GM19328 (cell line): Measurements from ENCODE around the gene PIH1D1.
"Not testable (repeated sequence)": the region's sequence is repeated elsewhere in the genome, so short reads cannot be mapped to it uniquely, and the experiment has no call there.

ENCODE experiments used
- ATAC-seq: cut with Tn5 transposase; IDR thresholded peaks from one replicate; pipeline ENCODE4 v1.9.1; 2021; ENCODE audit warnings: mild to moderate bottlenecking, moderate library complexity; ENCODE audit not compliant: unreplicated experiment

The PIH1D1 gene

GRCh38 chr19:49458567-49458903 is 6.9 kb upstream of the PIH1D1 start:
- no peak for ATAC-seq

- ATAC-seq: no peak
Measured at GRCh38 chr19:49456326-49456725, 4.7 kb upstream of the PIH1D1 start.

- ATAC-seq: no peak
Measured at GRCh38 chr19:49455773-49456172, 4.2 kb upstream of the PIH1D1 start.

- ATAC-seq: no peak
Measured at GRCh38 chr19:49453757-49454240, 2.2 kb upstream of the PIH1D1 start.

- ATAC-seq: peak; percentile 78
Measured at GRCh38 chr19:49453013-49453756, 1.6 kb upstream of the PIH1D1 start, which contains the start of gene ALDH16A1. Gene ALDH16A1, plus strand, starts transcription at chr19:49453225. Its CDS starts 107 bp downstream, at chr19:49453332.

GRCh38 chr19:49450405-49450804 is 1.2 kb downstream of the PIH1D1 start:
- no peak for ATAC-seq

- no peak for ATAC-seq
Measured at GRCh38 chr19:49448432-49448786, 3.2 kb downstream of the PIH1D1 start.

- ATAC-seq: no peak
Measured at GRCh38 chr19:49447485-49448431, 3.9 kb downstream of the PIH1D1 start.

- ATAC-seq: no peak
Measured at GRCh38 chr19:49445997-49446396, 5.6 kb downstream of the PIH1D1 start.

- not testable (repeated sequence) for ATAC-seq
Measured at GRCh38 chr19:49444100-49444700, 7.4 kb downstream of the PIH1D1 start.

GRCh38 chr19:49443366-49444099 is 8.1 kb downstream of the PIH1D1 start:
- peak; percentile 67 for ATAC-seq

GRCh38 chr19:49442771-49443365 is 8.7 kb downstream of the PIH1D1 start:
- ATAC-seq: peak; percentile 13

- ATAC-seq: no peak
Measured at GRCh38 chr19:49442354-49442753, 9.3 kb downstream of the PIH1D1 start.

- ATAC-seq: no peak
Measured at GRCh38 chr19:49441960-49442350, 9.7 kb downstream of the PIH1D1 start.

- ATAC-seq: no peak
Measured at GRCh38 chr19:49441210-49441959, 10.2 kb downstream of the PIH1D1 start, which contains the start of gene SLC17A7. Gene SLC17A7, minus strand, starts transcription at chr19:49441527. Its CDS starts 148 bp downstream, at chr19:49441379.

GRCh38 chr19:49440439-49441209 is 11.0 kb downstream of the PIH1D1 start:
- ATAC-seq: no peak

- no peak for ATAC-seq
Measured at GRCh38 chr19:49439836-49440235, 11.8 kb downstream of the PIH1D1 start.

GRCh38 chr19:49438261-49438660 is 13.4 kb downstream of the PIH1D1 start:
- ATAC-seq: no peak

GRCh38 chr19:49437231-49437630 is 14.4 kb downstream of the PIH1D1 start:
- no peak for ATAC-seq
